ENCODE measurements around the gene RPS26. TPM values are rescaled to one million over a fixed set of nuclear protein-coding genes. Genes with fewer than 3 reads are reported as not detected.

Gene RPS26
- total and polyA plus RNA-seq, 9 of the 15 experiments (the other 6 are each of a cell fraction or from before 2014, with no cell fraction given) = 70.2 to 1,589 (median 852) TPM

GRCh38 chr12:56086096-56086495 is 44.4 kb downstream of the RPS26 start (continued):
- TF ChIP-seq E2F4 (CRISPR knock-in tag; IDR thresholded peaks at IDR 0.05; ENCODE audit: low read depth) = no peak
- peak in 1 of 2 experiments; percentile 54; a peak in 2 of 4 replicates for TF ChIP-seq KDM1A (IDR thresholded peaks at IDR 0.05)
- no peak for TF ChIP-seq TEAD2 (tag; IDR thresholded peaks at IDR 0.05)
- TF ChIP-seq LCOR (CRISPR knock-in tag; IDR thresholded peaks at IDR 0.05) = no peak
- no peak for TF ChIP-seq MEIS2 (IDR thresholded peaks at IDR 0.05; ENCODE audit: partially characterized antibody)
- no peak for TF ChIP-seq ZNF121 (CRISPR knock-in tag; conservative IDR thresholded peaks at IDR 0.05)
- no peak for TF ChIP-seq SUPT5H (IDR thresholded peaks at IDR 0.05)
- TF ChIP-seq ELF4 (CRISPR knock-in tag; IDR thresholded peaks at IDR 0.05) = no peak
- TF ChIP-seq, protein P1, sequence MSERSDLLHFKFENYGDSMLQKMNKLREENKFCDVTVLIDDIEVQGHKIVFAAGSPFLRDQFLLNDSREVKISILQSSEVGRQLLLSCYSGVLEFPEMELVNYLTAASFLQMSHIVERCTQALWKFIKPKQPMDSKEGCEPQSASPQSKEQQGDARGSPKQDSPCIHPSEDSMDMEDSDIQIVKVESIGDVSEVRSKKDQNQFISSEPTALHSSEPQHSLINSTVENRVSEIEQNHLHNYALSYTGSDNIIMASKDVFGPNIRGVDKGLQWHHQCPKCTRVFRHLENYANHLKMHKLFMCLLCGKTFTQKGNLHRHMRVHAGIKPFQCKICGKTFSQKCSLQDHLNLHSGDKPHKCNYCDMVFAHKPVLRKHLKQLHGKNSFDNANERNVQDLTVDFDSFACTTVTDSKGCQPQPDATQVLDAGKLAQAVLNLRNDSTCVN (CRISPR knock-in tag; IDR thresholded peaks at IDR 0.05) = no peak
- TF ChIP-seq POU5F1 (IDR thresholded peaks at IDR 0.05; ENCODE audit: borderline replicate concordance, low read depth, low read length, partially characterized antibody) = no peak
- peak; percentile 38; the same call in 1 of the 2 replicates for TF ChIP-seq ETV1 (tag; conservative IDR thresholded peaks at IDR 0.05; ENCODE audit: low read depth)
- TF ChIP-seq MTF1 (CRISPR knock-in tag; IDR thresholded peaks at IDR 0.05; ENCODE audit: borderline replicate concordance) = no peak
- TF ChIP-seq DIDO1 (tag; IDR thresholded peaks at IDR 0.05; ENCODE audit: low read depth) = no peak
- TF ChIP-seq BRCA1 (IDR thresholded peaks at IDR 0.05) = no peak
- TF ChIP-seq BRCA1 (CRISPR knock-in tag; IDR thresholded peaks at IDR 0.05) = no peak
- TF ChIP-seq JUND (IDR thresholded peaks at IDR 0.05; ENCODE audit: borderline replicate concordance, low read depth, low read length) = peak; percentile 40; the same call in 1 of the 2 replicates
- no peak; the same call in 2 of the 3 replicates for TF ChIP-seq JUND (tag; IDR thresholded peaks at IDR 0.05; ENCODE audit: borderline replicate concordance, low read depth, low read length)
